ENCODE data around the gene EPHB1.
"Not testable (repeated sequence)": the region's sequence is repeated elsewhere in the genome, so short reads cannot be mapped to it uniquely, and the experiment has no call there.

EPHB1 gene

GRCh38 chr3:135050536-135050935 lies 255.5 kb downstream of the EPHB1 start:
- no peak for DNase-seq (ENCODE audit: low spot score)

GRCh38 chr3:135051409-135051973 lies 256.4 kb downstream of the EPHB1 start:
- DNase-seq (ENCODE audit: low spot score): no peak

- DNase-seq (ENCODE audit: low spot score): no peak
These were observed 260.4 kb downstream of the EPHB1 start for GRCh38 chr3:135055449-135055848.

- DNase-seq (ENCODE audit: low spot score): no peak
These were observed 261.1 kb downstream of the EPHB1 start for GRCh38 chr3:135056084-135056730.

GRCh38 chr3:135056733-135057310 lies 261.8 kb downstream of the EPHB1 start:
- DNase-seq (ENCODE audit: low spot score): no peak

DNA sequence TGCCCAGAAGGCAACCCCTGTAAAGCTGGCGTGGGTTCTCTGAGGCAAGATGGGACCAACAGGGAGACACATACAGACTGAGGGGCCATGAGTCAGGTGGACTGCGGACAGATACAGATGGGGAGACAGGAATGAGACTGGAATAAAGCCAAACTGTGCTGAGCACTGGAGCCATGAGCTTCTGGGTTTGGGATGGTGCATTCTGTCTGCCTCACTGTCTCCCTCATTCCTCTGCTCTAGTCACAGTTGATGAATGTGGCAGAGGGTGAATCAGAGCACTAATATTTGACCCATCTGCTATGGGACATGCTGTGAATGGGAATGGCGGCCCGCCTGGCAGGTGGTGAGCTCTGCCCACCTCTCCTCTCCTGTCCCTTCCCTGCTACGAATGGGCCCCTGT lies 262.9 kb downstream of the EPHB1 start:
- DNase-seq (ENCODE audit: low spot score): no peak

- DNase-seq (ENCODE audit: low spot score): no peak
These were observed 264.5 kb downstream of the EPHB1 start for GRCh38 chr3:135059580-135059979.

DNA sequence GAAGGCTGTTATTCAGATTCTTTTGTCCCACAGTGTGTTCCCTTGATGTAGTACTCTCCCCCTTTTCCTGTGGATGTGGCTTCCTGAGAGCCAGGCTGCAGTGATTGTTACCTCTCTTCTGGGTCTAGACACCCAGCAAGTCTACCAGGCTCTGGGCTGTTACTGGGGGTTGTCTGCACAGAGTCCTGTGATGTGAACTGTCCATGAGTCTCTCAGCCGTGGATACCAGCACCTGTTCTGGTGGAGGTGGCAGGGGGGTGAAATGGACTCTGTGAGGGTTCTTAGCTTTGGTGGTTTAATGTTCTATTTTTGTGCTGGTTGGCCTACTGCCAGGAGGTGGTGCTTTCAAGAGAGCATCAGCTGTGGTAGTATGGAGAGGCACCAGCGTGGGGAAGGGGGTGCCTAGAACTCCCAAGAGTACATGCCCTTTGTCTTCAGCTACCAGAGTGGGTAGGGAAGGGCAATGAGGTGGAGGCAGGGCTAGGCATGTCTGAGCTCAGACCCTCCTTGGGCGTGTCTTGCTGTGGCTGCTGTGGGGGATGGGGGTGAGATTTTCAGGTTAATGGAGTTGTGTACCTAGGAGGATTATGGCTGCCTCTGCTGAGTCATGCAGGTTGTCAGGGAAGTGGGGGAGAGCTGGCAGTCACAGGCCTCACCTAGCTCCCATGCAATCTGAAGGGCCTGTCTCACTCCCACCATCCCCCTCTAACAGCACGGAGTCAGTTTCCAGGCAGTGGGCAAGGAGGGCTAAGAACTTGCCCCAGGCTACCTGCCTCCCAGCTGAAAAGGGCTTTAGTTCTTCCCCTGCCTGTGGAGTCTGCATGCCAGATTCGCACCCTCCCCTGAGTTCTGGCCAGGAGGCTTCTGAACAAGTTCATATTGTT lies 272.0 kb downstream of the EPHB1 start:
- not testable (repeated sequence) for DNase-seq (ENCODE audit: low spot score)

DNA sequence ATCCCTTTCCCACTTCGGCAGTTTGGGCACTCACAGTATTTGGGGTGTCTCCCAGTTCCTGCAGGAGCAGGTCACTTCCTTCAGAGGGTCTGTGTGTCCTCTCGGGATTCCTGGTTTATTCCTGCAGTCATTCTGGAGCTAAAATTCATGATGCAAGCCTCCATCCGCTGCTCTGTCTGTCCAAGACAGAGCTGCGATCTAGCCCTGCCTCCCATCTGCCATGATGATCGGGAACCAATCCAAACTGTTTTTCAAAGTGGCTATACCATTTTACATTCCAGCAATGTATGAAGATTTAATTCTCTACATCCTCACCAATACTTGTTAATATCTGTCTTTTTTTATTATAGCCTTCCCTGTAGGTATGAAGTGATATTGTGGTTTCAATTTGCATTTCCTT lies 273.0 kb downstream of the EPHB1 start:
- DNase-seq (ENCODE audit: low spot score): no peak

- no peak for DNase-seq (ENCODE audit: low spot score)
These were observed 274.3 kb downstream of the EPHB1 start for GRCh38 chr3:135069406-135069805.

DNA sequence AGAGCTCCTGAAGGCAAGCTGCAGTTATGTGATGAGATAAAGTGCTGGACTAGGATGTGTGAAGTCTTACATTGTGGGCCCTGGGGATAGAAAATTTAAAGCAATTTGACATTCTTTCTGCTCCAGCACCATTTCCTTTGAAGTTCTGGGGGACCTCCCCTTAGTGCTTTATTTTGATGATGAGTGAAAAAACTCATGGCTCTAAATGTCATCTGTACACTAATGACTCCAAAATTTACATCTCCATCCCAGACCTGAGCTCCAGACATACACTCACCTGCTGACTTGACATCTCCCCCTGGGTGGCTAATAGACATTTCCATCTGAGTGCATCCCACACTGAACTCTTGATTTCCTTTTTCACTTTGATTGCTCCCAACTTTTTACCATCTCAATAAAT lies 276.4 kb downstream of the EPHB1 start:
- DNase-seq (ENCODE audit: low spot score): no peak

DNA sequence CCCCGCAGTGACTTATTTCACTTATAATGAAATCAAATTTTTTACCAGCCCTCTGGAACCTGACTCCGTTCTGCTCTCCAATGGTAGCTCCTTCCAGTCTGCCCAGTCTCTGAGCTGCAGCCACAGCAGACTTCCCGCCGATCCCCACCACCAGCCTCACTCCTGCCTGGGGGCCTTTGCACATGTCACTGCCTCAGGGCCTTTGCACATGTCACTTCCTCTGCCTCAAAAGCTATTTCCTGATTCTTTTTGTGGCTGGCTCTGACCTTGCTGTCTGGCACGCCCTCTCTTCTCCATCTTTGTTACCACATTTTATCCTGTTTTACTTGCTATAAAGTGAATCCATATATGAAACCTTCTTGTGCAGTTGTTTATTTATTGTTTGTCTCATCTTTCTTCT lies 277.4 kb downstream of the EPHB1 start:
- no peak for DNase-seq (ENCODE audit: low spot score)

DNA sequence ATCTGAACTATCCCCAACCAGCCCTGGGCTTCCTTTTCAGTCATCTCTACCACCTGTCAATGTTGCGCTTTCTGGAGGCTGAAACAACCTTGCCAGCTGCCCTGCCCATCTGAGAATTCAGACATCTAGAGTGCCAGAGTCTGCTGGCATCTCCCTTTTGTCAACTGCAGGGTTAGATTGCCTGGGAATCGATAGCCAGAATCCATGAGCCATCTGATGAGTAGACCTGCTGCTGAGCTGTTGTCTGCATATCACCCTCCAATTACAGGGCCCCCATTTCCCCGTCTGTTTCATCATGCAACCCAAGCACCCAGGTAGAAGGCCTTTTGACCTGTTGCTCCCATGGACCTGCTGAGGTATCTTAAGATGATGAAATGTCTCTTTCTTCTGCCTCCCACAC lies 280.1 kb downstream of the EPHB1 start:
- DNase-seq (ENCODE audit: low spot score): no peak

DNA sequence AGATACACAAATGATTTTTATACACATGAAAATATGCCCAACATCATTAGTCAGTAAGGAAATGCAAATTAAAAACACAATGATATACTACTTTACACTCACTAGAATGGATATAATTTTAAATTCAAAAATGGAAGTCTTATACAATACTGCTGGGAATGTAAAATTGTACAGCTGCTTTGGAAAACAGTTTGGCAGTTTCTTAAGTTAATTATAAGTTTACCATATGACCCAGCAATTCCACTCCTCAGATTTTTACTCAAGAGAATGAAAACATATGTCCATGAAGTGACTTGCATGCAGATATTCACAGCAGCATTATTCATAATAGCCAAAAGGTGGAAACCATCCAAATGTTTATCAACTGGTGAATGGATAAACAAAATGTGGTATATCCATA lies 281.3 kb downstream of the EPHB1 start:
- no peak for DNase-seq (ENCODE audit: low spot score)

DNA sequence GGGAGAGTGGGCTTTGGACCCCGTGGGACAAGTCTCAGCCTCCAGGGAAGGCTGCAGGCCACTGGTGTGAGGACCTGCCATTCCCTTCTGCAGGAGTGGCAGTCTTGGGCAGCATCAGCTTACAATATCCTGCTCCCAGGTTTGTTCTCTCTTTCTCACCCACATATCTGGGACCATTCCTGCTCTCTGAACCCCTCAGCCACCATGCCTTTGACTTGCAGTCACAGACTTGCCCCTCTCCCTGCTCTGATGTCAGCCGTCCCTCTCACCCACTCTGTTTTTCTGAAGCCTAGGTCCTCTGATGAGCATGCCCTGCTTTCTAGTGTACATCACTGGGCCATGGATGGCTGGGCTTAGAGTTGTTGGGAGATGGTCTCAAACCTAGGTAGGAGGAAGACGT lies 282.1 kb downstream of the EPHB1 start:
- no peak for DNase-seq (ENCODE audit: low spot score)

DNA sequence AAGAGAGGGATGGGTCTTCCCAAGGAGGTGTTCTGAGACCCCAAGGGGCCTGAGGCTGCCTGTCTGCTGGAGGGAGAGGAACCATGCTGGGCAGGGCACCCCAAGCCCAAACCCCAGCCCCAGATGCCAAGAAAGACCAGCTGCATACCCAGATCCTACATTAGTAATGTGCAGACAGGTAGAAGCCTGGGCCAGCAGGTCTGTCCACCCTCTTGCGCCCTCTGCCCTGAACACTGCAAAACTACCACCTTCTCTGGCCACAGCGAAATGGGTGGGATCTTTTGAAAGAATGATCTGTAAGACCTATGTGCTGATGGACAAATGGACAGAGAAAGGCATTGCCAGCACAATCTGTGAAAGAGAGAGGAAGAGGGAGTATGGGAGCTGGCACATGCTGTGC lies 283.2 kb downstream of the EPHB1 start:
- no peak for DNase-seq (ENCODE audit: low spot score)

DNA sequence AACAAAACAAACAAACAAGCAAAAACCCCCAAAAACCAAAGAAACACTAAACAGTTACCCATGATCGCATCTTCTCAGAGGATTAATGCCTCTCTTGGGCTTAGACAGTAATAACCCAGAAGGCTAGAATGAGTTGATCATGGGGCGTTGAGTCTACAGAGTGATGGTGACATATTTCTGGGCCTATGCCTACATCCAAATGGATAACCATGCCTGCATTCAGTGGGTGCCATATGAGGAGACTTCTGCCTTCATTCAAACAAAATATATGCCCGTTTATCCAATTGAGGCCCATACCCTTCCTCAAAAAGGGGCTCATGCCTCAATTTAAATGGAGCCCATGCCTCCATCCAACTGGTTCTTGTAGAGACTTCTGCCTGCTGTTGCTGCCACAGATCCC lies 284.0 kb downstream of the EPHB1 start:
- DNase-seq (ENCODE audit: low spot score): no peak

DNA sequence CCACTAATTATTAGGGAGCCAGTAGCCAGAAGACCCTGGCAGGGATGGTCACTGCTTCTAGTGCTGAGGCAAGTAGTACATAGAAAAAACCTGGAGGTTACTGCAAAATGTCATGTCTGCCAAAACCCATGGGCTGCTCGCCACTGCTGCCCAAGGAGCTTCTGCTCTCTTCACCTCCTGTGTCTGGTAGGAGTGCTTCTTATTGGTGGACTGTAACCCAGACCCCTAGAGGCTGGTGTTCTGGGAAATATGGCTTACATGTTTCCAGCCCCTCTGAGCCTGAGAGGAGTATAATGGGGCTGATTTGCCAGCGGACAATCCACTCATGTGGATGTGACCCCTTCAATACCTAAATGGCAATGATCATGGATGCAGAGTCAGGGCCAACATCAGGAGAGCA lies 286.4 kb downstream of the EPHB1 start:
- no peak for DNase-seq (ENCODE audit: low spot score)

DNA sequence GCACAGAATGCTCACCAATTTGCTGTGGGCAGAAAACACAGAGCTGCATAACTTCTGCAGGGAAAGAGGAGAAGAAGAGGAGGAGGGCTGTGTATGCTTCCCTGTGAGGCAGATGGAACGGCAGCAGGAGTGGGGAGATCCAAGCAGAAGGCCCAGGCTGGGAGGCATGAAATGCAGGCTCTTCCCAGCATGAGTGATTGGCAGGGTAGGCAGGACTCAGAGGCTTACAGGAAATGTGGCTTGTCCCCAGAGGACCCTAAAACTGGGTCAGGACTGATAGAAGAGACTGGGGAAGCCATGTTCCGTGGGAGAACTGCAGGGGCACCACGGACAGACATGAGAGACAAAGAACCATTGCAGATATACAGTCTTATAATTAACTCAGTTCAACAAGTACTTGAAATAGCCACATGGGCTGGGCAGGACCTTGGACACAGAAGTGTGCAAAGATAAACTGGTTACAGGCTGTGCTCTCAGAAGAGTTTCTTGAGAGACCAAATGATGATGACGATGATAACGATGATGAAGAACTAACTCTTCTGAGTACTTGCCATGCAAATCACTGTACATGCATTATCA lies 286.9 kb downstream of the EPHB1 start:
- DNase-seq (ENCODE audit: low spot score): no peak

- DNase-seq (ENCODE audit: low spot score): no peak
These were observed 287.6 kb downstream of the EPHB1 start for GRCh38 chr3:135082706-135083105.

DNA sequence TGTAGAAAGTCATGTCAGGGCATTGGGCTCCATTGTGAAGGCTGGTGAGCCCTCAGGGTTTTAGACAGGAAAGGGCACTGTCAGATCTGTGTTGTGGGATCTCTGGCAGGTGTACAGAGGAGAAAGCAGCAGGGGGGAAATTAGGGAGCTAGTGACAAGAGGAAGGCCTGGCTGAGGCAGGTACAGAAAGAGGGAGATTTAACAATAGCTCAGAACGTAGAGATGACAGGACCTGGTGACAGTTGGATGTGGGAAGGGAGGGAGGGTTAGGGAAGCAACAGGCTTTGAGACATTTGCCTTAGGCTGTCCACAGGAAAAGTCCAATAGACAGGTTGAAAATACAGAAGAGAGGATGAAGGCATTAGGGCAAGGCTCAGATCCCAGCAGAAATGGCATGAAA lies 288.1 kb downstream of the EPHB1 start:
- no peak for DNase-seq (ENCODE audit: low spot score)

GRCh38 chr3:135083756-135084155 lies 288.7 kb downstream of the EPHB1 start:
- no peak for DNase-seq (ENCODE audit: low spot score)

DNA sequence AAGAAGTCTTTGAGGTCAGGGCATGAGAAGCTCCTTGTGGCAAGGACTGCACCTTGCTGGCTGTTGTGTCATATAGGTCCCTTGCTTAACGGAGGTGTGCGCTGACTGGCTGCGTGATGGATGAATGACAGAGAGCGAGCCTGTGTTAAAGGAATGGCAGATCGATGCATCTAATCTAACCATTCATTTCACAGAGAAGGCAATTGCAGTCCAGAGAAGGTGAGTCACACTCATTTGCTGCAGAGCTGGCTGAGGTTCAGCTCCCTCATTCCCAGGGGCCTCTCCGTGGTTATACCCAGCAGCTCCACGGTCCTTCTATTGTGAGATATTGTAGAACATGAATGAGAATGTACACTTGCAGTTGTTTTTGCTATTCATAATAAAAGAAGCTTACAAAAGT lies 289.3 kb downstream of the EPHB1 start:
- DNase-seq (ENCODE audit: low spot score): no peak
